Prostate gland (tissue), 2 donors: Measurements from ENCODE around the gene CEPT1. TPM values are rescaled to one million over a fixed set of nuclear protein-coding genes. Genes with fewer than 3 reads are reported as not detected.

ENCODE experiments used
- DNase-seq: peaks from one replicate; pipeline ENCODE4 v3.0.0-alpha.2; 2019; ENCODE audit warnings: low spot score
- H3K27ac ChIP-seq, 2 donors: fragments of 200-600 bp; sonication (generic); 2 replicates each; pipeline ENCODE4 v1.5.1; 2017 to 2019
- H3K27me3 ChIP-seq: fragments of 200-600 bp; sonication (generic); replicated peaks from 2 replicates; pipeline ENCODE4 v1.5.1; 2019; ENCODE audit not compliant: insufficient read depth
- H3K36me3 ChIP-seq, 2 donors: fragments of 200-600 bp; sonication (generic); 1 replicate in 1 of 2; 2 replicates in 1 of 2; pipeline versions ENCODE4 v1.5.1 to v1.8.1; 2017 to 2019
- H3K4me1 ChIP-seq: fragments of 200-600 bp; sonication (generic); replicated peaks from 2 replicates; pipeline ENCODE4 v1.5.1; 2019
- H3K4me3 ChIP-seq, 2 donors: fragments of 200-600 bp; sonication (generic); 2 replicates each; pipeline ENCODE4 v1.5.1; 2017 to 2019
- H3K9me3 ChIP-seq: fragments of 200-600 bp; sonication (generic); 2 replicates; pipeline ENCODE4 v1.5.1; 2017
- CTCF ChIP-seq, 4 experiments: fragments of 200-600 bp in 2 of 4; fragments of 450-650 bp in 2 of 4; sonication (generic) in 2 of 4; IDR thresholded peaks; 1 replicate in 3 of 4; 2 replicates in 1 of 4; pipeline ENCODE4 v1.5.1; 2016 to 2019; ENCODE audit warnings: antibody characterized with exemption in 4 of 4, mild to moderate bottlenecking in 2 of 4, moderate library complexity in 2 of 4
- POLR2A ChIP-seq: fragments of 450-650 bp; IDR thresholded peaks from one replicate; pipeline ENCODE4 v1.6.1; 2016; ENCODE audit warnings: antibody characterized with exemption, mild to moderate bottlenecking
- POLR2AphosphoS5 ChIP-seq: sonication (generic); formaldehyde crosslinking; IDR thresholded peaks from one replicate; pipeline ENCODE4 v1.6.1; 2017; ENCODE audit warnings: antibody characterized with exemption
- WGBS: methylation state at CpG from one replicate; pipeline ENCODE4 v1.1.5; 2018; 5-methylcytosine and 5-hydroxymethylcytosine counted together
- intact Hi-C: fragments of 100-400 bp; cut with DNase I; formaldehyde crosslinking; loops from one replicate; pipeline ENCODE4 v1.14.2; 2022
- total RNA-seq, 2 donors: library from RNA; depleted of rRNA; stranded (reverse); fragments of >200 nt; gene quantifications; one replicate each; pipeline ENCODE4 v1.1.0, GENCODE V29; 2016

Gene CEPT1
- total RNA-seq, 2 donors from 2014 or later = 32.2 to 52.5 TPM

- H3K36me3 ChIP-seq = no peaks in the 10 kb centered on the region
- no peaks in the 10 kb centered on the region for H3K4me1 ChIP-seq
- TF ChIP-seq CTCF (IDR thresholded peaks at IDR 0.05) = no peak
- TF ChIP-seq POLR2A = no peak
- TF ChIP-seq POLR2AphosphoS5 = no peak
Observed at GRCh38 chr1:111129376-111129775, 10.6 kb upstream of the CEPT1 start.

GRCh38 chr1:111131693-111132092, 8.3 kb upstream of the CEPT1 start:
- no peak overlapping the region for H3K27ac ChIP-seq
- DNase-seq = no peak
- WGBS = 89% methylated on average over 4 of the region's 4 CpGs
- H3K27me3 ChIP-seq = no peaks in the 10 kb centered on the region
- H3K36me3 ChIP-seq = no peaks in the 10 kb centered on the region
- TF ChIP-seq POLR2A = no peak
- TF ChIP-seq POLR2AphosphoS5 = no peak
- TF ChIP-seq CTCF (IDR thresholded peaks at IDR 0.05) = no peak
- no peak overlapping the region for H3K4me3 ChIP-seq
- no peaks in the 10 kb centered on the region for H3K4me1 ChIP-seq
- no peaks in the 10 kb centered on the region for H3K9me3 ChIP-seq
- intact Hi-C loops = no loop called here

More at GRCh38 chr1:111129376-111129775, 10.6 kb upstream of the CEPT1 start:
- H3K27me3 ChIP-seq = no peaks in the 10 kb centered on the region
- intact Hi-C loops = no loop called here
- H3K27ac ChIP-seq = no peak overlapping the region
- H3K4me3 ChIP-seq = no peak overlapping the region
- H3K9me3 ChIP-seq = no peaks in the 10 kb centered on the region
- DNase-seq = no peak
- 80% methylated on average over 1 of the region's 1 CpG for WGBS

GRCh38 chr1:111133866-111134265, 6.2 kb upstream of the CEPT1 start:
- no peaks in the 10 kb centered on the region for H3K36me3 ChIP-seq
- intact Hi-C loops = no loop called here
- no peak for DNase-seq
- TF ChIP-seq POLR2A = no peak
- TF ChIP-seq POLR2AphosphoS5 = no peak
- TF ChIP-seq CTCF (IDR thresholded peaks at IDR 0.05) = no peak
- no peaks in the 10 kb centered on the region for H3K9me3 ChIP-seq
- H3K27me3 ChIP-seq = no peaks in the 10 kb centered on the region
- H3K4me3 ChIP-seq = no peak overlapping the region
- 86% methylated on average over 1 of the region's 1 CpG for WGBS
- no peaks in the 10 kb centered on the region for H3K4me1 ChIP-seq
- H3K27ac ChIP-seq = no peak overlapping the region

- Histone ChIP-seq H3K9me3 (no peaks in the 10 kb centered on the region), H3K27ac (peak overlapping the region; percentile 83 to 88), H3K4me3 (peak overlapping the region; percentile 63 to 90), H3K27me3 (no peaks in the 10 kb centered on the region), H3K4me1 (peaks cover 3% of the 10 kb centered on the region), H3K36me3 (no peaks in the 10 kb centered on the region)
- TF ChIP-seq POLR2AphosphoS5 = peak; percentile 6
- no peak for TF ChIP-seq CTCF (IDR thresholded peaks at IDR 0.05)
- no peak for TF ChIP-seq POLR2A
- intact Hi-C loops = no loop called here
- WGBS = under 1% methylated on average over 28 of the region's 33 CpGs
- DNase-seq = peak; percentile 20
Observed at GRCh38 chr1:111139324-111139955, 583 bp upstream of the CEPT1 start.

- Histone ChIP-seq H3K27me3 (no peaks in the 10 kb centered on the region), H3K4me1 (peaks cover 3% of the 10 kb centered on the region), H3K36me3 (no peaks in the 10 kb centered on the region), H3K9me3 (no peaks in the 10 kb centered on the region), H3K27ac (peak overlapping the region; percentile 83 to 88), H3K4me3 (peak overlapping the region; percentile 63 to 90)
- TF ChIP-seq POLR2AphosphoS5 = no peak
- no peak for TF ChIP-seq CTCF (IDR thresholded peaks at IDR 0.05)
- no peak for TF ChIP-seq POLR2A
- peak; percentile 40 for DNase-seq
- 0% methylated on average over 9 of the region's 9 CpGs for WGBS
- intact Hi-C loops = no loop called here
Observed at GRCh38 chr1:111140680-111140967, 601 bp downstream of the CEPT1 start.
